K562 (cell line): ENCODE data around the gene CNGB1. TPM values are rescaled to one million over a fixed set of nuclear protein-coding genes. Genes with fewer than 3 reads are reported as not detected.

Experiments used
- ATAC-seq: fragments of 200-7000 bp; cut with Tn5 transposase; 3 replicates; pipeline ENCODE4 v1.9.1; 2020; ENCODE audit warnings: moderate library complexity
- BruUV-seq: library from RNA; stranded (reverse); fragments of 400-500 nt; replicated peaks from 2 replicates; lab custom pipeline; 2021; lab: Mats Ljungman, UMichigan
- CTCF ChIA-PET: fragments of 300-600 bp; formaldehyde crosslinking; extraction: SDS; loops from one replicate; lab custom pipeline; 2021; ENCODE audit warnings: low intra/inter-chr PET ratio; lab: Yijun Ruan, JAX
- POLR2A ChIA-PET: fragments of 300-600, 350-650 bp; sonication (Branson Sonifier 250); formaldehyde crosslinking; extraction: SDS; loops from one replicate; lab custom pipeline; 2021; ENCODE audit warnings: antibody characterized with exemption, inconsistent platforms; lab: Yijun Ruan, JAX
- DNase-seq, 4 experiments: peaks; one replicate each; pipeline versions ENCODE4 v3.0.0 to v3.0.0-alpha.2; 2011 to 2018; ENCODE audit warnings: low spot score in 3 of 4, mixed read lengths in 3 of 4; ENCODE audit errors: extremely low read depth in 1 of 4
- FAIRE-seq: peaks from 2 replicates; lab custom pipeline; 2011; peaks lifted over from hg19 to GRCh38; lab: Jason Lieb, UNC
- H2AFZ ChIP-seq: 2 replicates; pipeline ENCODE4 v1.6.0; 2011; ENCODE audit warnings: low read depth, low read length, control low read depth, inconsistent platforms
- H3K27ac ChIP-seq: fragments of 200-600 bp; 3 replicates; pipeline ENCODE4 v1.8.0; 2011; ENCODE audit warnings: low read depth, mild to moderate bottlenecking, control low read depth, inconsistent platforms, low read length, moderate library complexity, mixed read lengths; ENCODE audit errors: extremely low read depth
- H3K27me3 ChIP-seq, 2 experiments: fragments of 300-600 bp in 1 of 2; 2 replicates in 1 of 2; 3 replicates in 1 of 2; pipeline versions ENCODE4 v1.6.0 to v1.8.0; 2011; ENCODE audit warnings: inconsistent platforms in 2 of 2, low read length in 2 of 2, mild to moderate bottlenecking in 1 of 2, mixed read lengths in 1 of 2, moderate library complexity in 1 of 2; ENCODE audit not compliant: control insufficient read depth in 2 of 2, insufficient read depth in 2 of 2
- H3K36me3 ChIP-seq: fragments of 300-600 bp; 3 replicates; pipeline ENCODE4 v1.8.0; 2011; ENCODE audit warnings: mild to moderate bottlenecking, low read length, inconsistent platforms; ENCODE audit not compliant: control insufficient read depth, insufficient read depth
- H3K4me1 ChIP-seq, 2 experiments: fragments of 200-600 bp in 1 of 2; replicated peaks in 1 of 2; 2 replicates in 1 of 2; 3 replicates in 1 of 2; pipeline versions ENCODE4 v1.5.1 to v1.8.0; 2011; ENCODE audit warnings: inconsistent platforms in 2 of 2, low read length in 2 of 2, mild to moderate bottlenecking in 1 of 2, mixed read lengths in 1 of 2, moderate library complexity in 1 of 2; ENCODE audit not compliant: control insufficient read depth in 2 of 2, insufficient read depth in 2 of 2
- H3K4me2 ChIP-seq: 2 replicates; pipeline ENCODE4 v1.6.1; 2011; ENCODE audit warnings: low read length, control low read depth, inconsistent platforms, mixed read lengths; ENCODE audit not compliant: insufficient read depth
- H3K4me3 ChIP-seq: fragments of 200-600 bp; sonication (generic), shearing (Covaris generic); 2 replicates; pipeline ENCODE4 v1.5.1; 2016; ENCODE audit warnings: control low read depth, inconsistent platforms
- H3K79me2 ChIP-seq: fragments of 200-600 bp; 3 replicates; pipeline ENCODE4 v1.8.0; 2011; ENCODE audit warnings: low read length, inconsistent platforms; ENCODE audit not compliant: control insufficient read depth, insufficient read depth
- H3K9ac ChIP-seq, 2 experiments: 2 replicates each; pipeline versions ENCODE4 v1.6.0 to v1.6.1; 2011; ENCODE audit warnings: low read depth in 2 of 2, low read length in 2 of 2, control low read depth in 1 of 2, inconsistent platforms in 1 of 2, mild to moderate bottlenecking in 1 of 2, mixed read lengths in 1 of 2; ENCODE audit not compliant: insufficient read depth in 1 of 2
- H3K9me1 ChIP-seq: one replicate; pipeline ENCODE4 v1.6.0; 2011; ENCODE audit warnings: inconsistent platforms, mild to moderate bottlenecking, low read length, moderate library complexity; ENCODE audit not compliant: control insufficient read depth, insufficient read depth
- H3K9me3 ChIP-seq: replicated peaks from 2 replicates; pipeline ENCODE4 v1.5.1; 2011; ENCODE audit warnings: low read depth, low read length, inconsistent platforms; ENCODE audit not compliant: control insufficient read depth, insufficient read depth
- H4K20me1 ChIP-seq: replicated peaks from 2 replicates; pipeline ENCODE4 v1.6.1; 2011; ENCODE audit warnings: low read length, inconsistent platforms, mixed read lengths; ENCODE audit not compliant: control insufficient read depth, insufficient read depth
- ATF3 ChIP-seq, 2 experiments: fragments of 450-650 bp in 1 of 2; sonication (generic) in 1 of 2; formaldehyde crosslinking in 1 of 2; IDR thresholded peaks in 1 of 2; conservative IDR thresholded peaks in 1 of 2; 2 replicates each; pipeline versions ENCODE4 v1.6.1 to v1.8.1; 2016 to 2023; ENCODE audit warnings: mild to moderate bottlenecking in 2 of 2, moderate library complexity in 2 of 2, inconsistent platforms in 1 of 2, missing genetic modification reagents in 1 of 2
- BCOR ChIP-seq: fragments of 450-650 bp; IDR thresholded peaks from 2 replicates; pipeline ENCODE4 v1.6.1; 2016
- CTBP1 ChIP-seq: fragments of 450-650 bp; IDR thresholded peaks from 2 replicates; pipeline ENCODE4 v1.6.1; 2016; ENCODE audit warnings: borderline replicate concordance
- FOSL1 ChIP-seq: fragments of 200-800 bp; sonication (Bioruptor generic); conservative IDR thresholded peaks from 2 replicates; pipeline ENCODE4 v1.6.1; 2016; ENCODE audit warnings: missing genetic modification characterization, missing compliant biosample characterization
- GMEB1 ChIP-seq: fragments of 250-450 bp; sonication (Bioruptor Pico); IDR thresholded peaks from 2 replicates; pipeline ENCODE4 v1.4.0; 2020; ENCODE audit warnings: mild to moderate bottlenecking
- JUND ChIP-seq, 2 experiments: IDR thresholded peaks; 2 replicates in 1 of 2; 3 replicates in 1 of 2; pipeline ENCODE4 v1.6.1; 2011; ENCODE audit warnings: borderline replicate concordance in 2 of 2, low read depth in 2 of 2, low read length in 2 of 2, improper control_type of control experiment in 1 of 2, missing biosample characterization in 1 of 2, missing genetic modification characterization in 1 of 2, missing genetic modification reagents in 1 of 2
- NCOA6 ChIP-seq: fragments of 450-650 bp; IDR thresholded peaks from 2 replicates; pipeline ENCODE4 v1.6.1; 2017; ENCODE audit warnings: mild to moderate bottlenecking
- PRMT5 ChIP-seq: sonication (generic); formaldehyde crosslinking; IDR thresholded peaks from 2 replicates; pipeline ENCODE4 v1.5.0; 2020; ENCODE audit warnings: missing genetic modification reagents
- STAT5A ChIP-seq: IDR thresholded peaks from 2 replicates; pipeline ENCODE4 v1.6.1; 2012; ENCODE audit warnings: low read length, inconsistent platforms, borderline replicate concordance
- THRAP3 ChIP-seq: fragments of 450-650 bp; IDR thresholded peaks from 2 replicates; pipeline ENCODE4 v1.6.1; 2016; ENCODE audit warnings: mild to moderate bottlenecking, inconsistent platforms, borderline replicate concordance
- ZBTB34 ChIP-seq: fragments of 250-450 bp; sonication (Bioruptor Pico); IDR thresholded peaks from 2 replicates; pipeline ENCODE4 v1.8.0; 2021; ENCODE audit warnings: mild to moderate bottlenecking, moderate library complexity
- ZNF212 ChIP-seq: fragments of 450-650 bp; formaldehyde crosslinking; IDR thresholded peaks from 2 replicates; pipeline ENCODE4 v1.4.0; 2020; ENCODE audit warnings: mild to moderate bottlenecking
- ZNF384 ChIP-seq: IDR thresholded peaks from 2 replicates; pipeline ENCODE4 v1.6.1; 2012; ENCODE audit warnings: low read depth, low read length, improper control_type of control experiment
- ZNF780A ChIP-seq: fragments of 250-450 bp; sonication (Bioruptor Pico); IDR thresholded peaks from 2 replicates; pipeline ENCODE4 v1.5.0; 2021; ENCODE audit warnings: mild to moderate bottlenecking
- ZNF830 ChIP-seq: fragments of 250-450 bp; sonication (Bioruptor Pico); IDR thresholded peaks from 2 replicates; pipeline ENCODE4 v1.5.0; 2021; ENCODE audit warnings: mild to moderate bottlenecking
- WGBS: fragments of 100-300 bp; shearing (Covaris generic); methylation state at CpG from one replicate; pipeline ENCODE4 v1.1.6; 2016; ENCODE audit warnings: low coverage, mixed read lengths; ENCODE audit not compliant: insufficient coverage; ENCODE audit errors: missing lambda C conversion rate; 5-methylcytosine and 5-hydroxymethylcytosine counted together
- in situ Hi-C: fragments of 300-500 bp; cut with MboI; formaldehyde crosslinking; loops from 4 replicates; pipeline ENCODE4 v1.15.0; 2018; ENCODE audit warnings: inconsistent platforms, mixed read lengths
- intact Hi-C: fragments of 100-400 bp; cut with micrococcal nuclease; formaldehyde crosslinking; loops from 2 replicates; pipeline ENCODE4 v1.14.2; 2022
- polyA plus RNA-seq, 8 experiments: library from polyadenylated mRNA; depleted of rRNA in 4 of 8; stranded (reverse) in 5 of 8; unstranded in 3 of 8; fragments of >200 nt; fragmentation: Nextera tagmentation in 2 of 8; fragmentation: Illumina TruSeq in 1 of 8; extraction: Ambion mirVana in 2 of 8; extraction: Trizol in 1 of 8; gene quantifications; 2 replicates each; pipeline versions ENCODE4 v1.2.1 to v1.2.3, GENCODE V29; 2011 to 2014; ENCODE audit warnings: inconsistent platforms in 1 of 8, missing spikeins in 1 of 8
- total RNA-seq, 7 experiments: library from RNA; depleted of rRNA in 6 of 7; stranded (reverse); fragments of >200 nt in 6 of 7; fragmentation: Illumina TruSeq in 2 of 7; extraction: Trizol in 2 of 7; gene quantifications; 2 replicates each; pipeline versions ENCODE4 v1.2.1 to v1.2.3, GENCODE V29; 2011 to 2021; ENCODE audit warnings: low replicate concordance in 1 of 7

The CNGB1 gene
- total and polyA plus RNA-seq, 9 of the 15 experiments (the other 6 are each of a cell fraction or from before 2014, with no cell fraction given), result not detected

DNA sequence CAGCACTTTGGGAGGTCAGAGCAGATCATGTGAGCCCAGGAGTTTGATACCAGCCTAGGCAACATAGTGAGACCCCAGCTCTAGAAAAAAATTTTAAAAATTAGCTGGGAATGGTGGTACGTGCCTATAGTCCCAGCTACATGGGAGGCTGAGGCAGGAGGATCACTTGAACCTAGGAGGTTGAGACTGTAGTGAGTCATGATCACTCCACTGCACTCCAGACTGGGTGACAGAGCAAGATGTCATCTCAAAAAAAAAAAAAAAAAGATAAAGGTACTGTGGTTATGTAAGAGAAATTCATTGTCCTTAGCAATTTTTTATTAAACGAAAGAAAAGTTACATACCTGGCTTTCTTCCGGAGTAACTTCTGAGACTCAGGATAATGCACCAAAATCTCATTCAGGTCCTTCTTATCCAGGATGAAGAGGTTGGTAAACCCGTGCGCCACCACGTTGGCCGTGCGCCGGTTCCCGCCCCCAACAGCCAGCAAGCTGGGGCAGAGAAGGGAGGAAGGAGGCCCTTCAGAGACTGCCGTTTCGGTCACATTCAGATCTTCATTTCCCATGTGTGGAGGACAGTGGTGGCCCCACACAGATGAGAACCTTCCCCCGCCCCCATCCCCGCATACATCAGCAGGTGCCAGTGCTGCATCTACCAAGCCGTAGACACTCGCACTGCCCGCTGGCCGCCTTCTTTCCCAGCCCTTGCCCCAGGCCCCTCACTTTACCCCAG lies 73.7 kb downstream of the CNGB1 start:
- Histone ChIP-seq H3K9me1 (no peaks in the 10 kb centered on the region), H3K27me3 (peaks cover 18 to 28% of the 10 kb centered on the region in 2 experiments), H3K4me3 (no peak overlapping the region), H3K79me2 (no peaks in the 10 kb centered on the region), H3K4me1 (peaks cover 3 to 4% of the 10 kb centered on the region in 2 experiments; a peak in 4 of 5 replicates), H3K36me3 (no peaks in the 10 kb centered on the region), H2AFZ (no peak overlapping the region), H3K9me3 (no peaks in the 10 kb centered on the region), H4K20me1 (no peaks in the 10 kb centered on the region; the same call in 1 of the 2 replicates), H3K9ac (0 out of 4 replicates have a peak overlapping the region, but pooled peaks of 1 of the 2 experiments have one; percentile 5), H3K27ac (no peak overlapping the region), H3K4me2 (no peak overlapping the region)
- DNase-seq (no peak), ATAC-seq (peak; percentile 19; the same call in 1 of the 3 replicates), FAIRE-seq (peak; percentile 37)
- WGBS, result 14% methylated on average over 12 of the region's 18 CpGs
- POLR2A ChIA-PET, result interaction anchor here (1.4 kb wide), 1 partner anchor 101 kb away, joined by 3 read pairs; no protein-coding TSS in a partner anchor
- CTCF ChIA-PET, result interaction anchor here (0.6 to 0.8 kb wide), 2 partner anchors 17 to 75 kb away, joined by 3 read pairs; no protein-coding TSS in a partner anchor
- TF ChIP-seq CTBP1 (no peak), NCOA6 (no peak), ATF3 (IDR thresholded peaks at IDR 0.05) (peak; percentile 35; the same call in 1 of the 2 replicates), ATF3 (CRISPR knock-in tag; conservative IDR thresholded peaks at IDR 0.05) (no peak), STAT5A (no peak), GMEB1 (CRISPR knock-in tag) (no peak), ZNF780A (no peak), ZNF384 (peak; percentile 66), PRMT5 (CRISPR knock-in tag) (no peak), JUND (IDR thresholded peaks at IDR 0.05; ENCODE audit: borderline replicate concordance, low read depth, low read length) (no peak), JUND (tag; IDR thresholded peaks at IDR 0.05; ENCODE audit: borderline replicate concordance, low read depth, low read length) (0 out of 3 replicates have a peak, but pooled peaks have one; percentile 15), BCOR (peak; percentile 22), THRAP3 (no peak), FOSL1 (tag) (peak; percentile 70), ZBTB34 (CRISPR knock-in tag) (no peak), ZNF212 (CRISPR knock-in tag) (no peak), ZNF830 (CRISPR knock-in tag) (no peak)
- in situ Hi-C loops (loop anchor here (10.0 kb wide), 1 partner anchor 198 kb away; no protein-coding TSS in a partner anchor), intact Hi-C loops (loop anchor here (10.0 kb wide), 1 partner anchor 232 kb away; the partner anchor contains the start of gene ADGRG3)
- no TSS peak for BruUV-seq
